A549 (cell line): ENCODE data around the gene F11R. TPM values are rescaled to one million over a fixed set of nuclear protein-coding genes. Genes with fewer than 3 reads are reported as not detected.
A peak's percentile ranks its signal among the peaks of the same experiment; 100 is the strongest.

ENCODE experiments used
- ATAC-seq, 2 experiments: fragments of 200-7000 bp in 1 of 2; fragments of >200 bp in 1 of 2; cut with Nextera tagmentation in 1 of 2; cut with Tn5 transposase in 1 of 2; 3 replicates each; pipeline versions ENCODE4 v1.8.0 to v1.9.1; 2018 to 2020; ENCODE audit warnings: mild to moderate bottlenecking in 1 of 2, moderate library complexity in 1 of 2
- CTCF ChIA-PET: fragments of 300-600 bp; sonication (Branson Sonifier 250); formaldehyde crosslinking; extraction: SDS; loops from one replicate; lab custom pipeline; 2021; ENCODE audit warnings: antibody characterized with exemption, inconsistent platforms; lab: Yijun Ruan, JAX
- POLR2A ChIA-PET: fragments of 350-600 bp; formaldehyde crosslinking; extraction: SDS; loops from one replicate; lab custom pipeline; 2021; ENCODE audit warnings: antibody characterized with exemption, inconsistent platforms; lab: Yijun Ruan, JAX
- DNase-seq, 2 experiments: peaks; one replicate each; pipeline versions ENCODE4 v3.0.0 to v3.0.0-alpha.2; 2011 to 2016; ENCODE audit warnings: low read depth in 1 of 2, low spot score in 1 of 2
- FAIRE-seq: peaks from 2 replicates; lab custom pipeline; 2011; peaks lifted over from hg19 to GRCh38; lab: Jason Lieb, UNC
- H3K27ac ChIP-seq, 2 experiments: fragments of >200 bp; sonication (Bioruptor Twin); formaldehyde crosslinking; 3 replicates each; pipeline ENCODE4 v1.5.1; 2016 to 2017
- H3K4me1 ChIP-seq: fragments of >200 bp; sonication (Bioruptor Twin); formaldehyde crosslinking; 3 replicates; pipeline ENCODE4 v1.6.1; 2016
- H3K4me2 ChIP-seq: fragments of >200 bp; sonication (Bioruptor Twin); formaldehyde crosslinking; 3 replicates; pipeline ENCODE4 v1.6.1; 2016
- H3K4me3 ChIP-seq: fragments of >200 bp; sonication (Bioruptor Twin); formaldehyde crosslinking; 3 replicates; pipeline ENCODE4 v1.5.1; 2016
- H3K9me3 ChIP-seq: fragments of >200 bp; sonication (Bioruptor Twin); formaldehyde crosslinking; 3 replicates; pipeline ENCODE4 v1.6.1; 2016
- ATOH8 ChIP-seq: fragments of 250-450 bp; sonication (Bioruptor Pico); IDR thresholded peaks from 2 replicates; pipeline ENCODE4 v1.5.0; 2020; ENCODE audit warnings: low read depth, mild to moderate bottlenecking, moderate library complexity
- CBX2 ChIP-seq: fragments of 200-600 bp; sonication (generic); IDR thresholded peaks from 2 replicates; pipeline ENCODE4 v1.6.1; 2016; ENCODE audit warnings: low read depth, mild to moderate bottlenecking, borderline replicate concordance
- CBX8 ChIP-seq: fragments of 200-600 bp; sonication (generic); IDR thresholded peaks from 2 replicates; pipeline ENCODE4 v1.6.1; 2016
- CHD4 ChIP-seq: fragments of 200-600 bp; sonication (generic); IDR thresholded peaks from 2 replicates; pipeline ENCODE4 v1.6.1; 2016; ENCODE audit warnings: antibody characterized with exemption, mild to moderate bottlenecking, borderline replicate concordance
- E2F6 ChIP-seq: IDR thresholded peaks from 2 replicates; pipeline ENCODE4 v1.6.1; 2012; ENCODE audit warnings: low read depth, borderline replicate concordance
- EHF ChIP-seq: fragments of 250-450 bp; sonication (Bioruptor Pico); IDR thresholded peaks from 2 replicates; pipeline ENCODE4 v1.5.0; 2020; ENCODE audit warnings: mild to moderate bottlenecking
- ELK1 ChIP-seq: fragments of 150-350 bp; IDR thresholded peaks from 2 replicates; pipeline ENCODE4 v1.6.1; 2014; ENCODE audit warnings: low read depth, mild to moderate bottlenecking, low read length
- EP300 ChIP-seq, 2 experiments: fragments of >200 bp; sonication (Bioruptor Twin); formaldehyde crosslinking; IDR thresholded peaks; 2 replicates in 1 of 2; 3 replicates in 1 of 2; pipeline ENCODE4 v1.6.1; 2016 to 2017
- ESRRA ChIP-seq: fragments of 150-350 bp; IDR thresholded peaks from 2 replicates; pipeline ENCODE4 v1.6.1; 2014; ENCODE audit warnings: mild to moderate bottlenecking, low read length, borderline replicate concordance
- HES2 ChIP-seq: fragments of >200 bp; sonication (Bioruptor Twin); formaldehyde crosslinking; IDR thresholded peaks from 2 replicates; pipeline ENCODE4 v1.6.1; 2016
- HEYL ChIP-seq: fragments of 250-450 bp; sonication (Bioruptor Pico); IDR thresholded peaks from 2 replicates; pipeline ENCODE4 v1.8.0; 2021; ENCODE audit warnings: mild to moderate bottlenecking, moderate library complexity
- HMGXB4 ChIP-seq: fragments of 250-450 bp; sonication (Bioruptor Pico); IDR thresholded peaks from 2 replicates; pipeline ENCODE4 v1.5.0; 2021; ENCODE audit warnings: mild to moderate bottlenecking, moderate library complexity, borderline replicate concordance
- HOXA7 ChIP-seq: fragments of 250-450 bp; sonication (Bioruptor Pico); IDR thresholded peaks from 2 replicates; pipeline ENCODE4 v1.5.0; 2020; ENCODE audit warnings: mild to moderate bottlenecking, moderate library complexity
- HOXB5 ChIP-seq: fragments of 250-450 bp; sonication (Bioruptor Pico); IDR thresholded peaks from 2 replicates; pipeline ENCODE4 v1.5.0; 2020; ENCODE audit warnings: mild to moderate bottlenecking, moderate library complexity
- KDM5A ChIP-seq: fragments of 200-600 bp; sonication (generic); IDR thresholded peaks from 2 replicates; pipeline ENCODE4 v1.6.1; 2016; ENCODE audit warnings: antibody characterized with exemption, mild to moderate bottlenecking
- MAX ChIP-seq: IDR thresholded peaks from 2 replicates; pipeline ENCODE4 v1.6.1; 2012
- MAZ ChIP-seq: fragments of 150-350 bp; IDR thresholded peaks from 2 replicates; pipeline ENCODE4 v1.6.1; 2014; ENCODE audit warnings: antibody characterized with exemption, low read depth, low read length, borderline replicate concordance
- NPAS2 ChIP-seq: fragments of 250-450 bp; sonication (Bioruptor Pico); IDR thresholded peaks from 2 replicates; pipeline ENCODE4 v1.8.0; 2022; ENCODE audit warnings: mild to moderate bottlenecking, moderate library complexity, borderline replicate concordance
- PBX3 ChIP-seq: IDR thresholded peaks from 2 replicates; pipeline ENCODE4 v1.6.1; 2012
- POLR2A ChIP-seq: IDR thresholded peaks from 2 replicates; pipeline ENCODE4 v1.6.1; 2012; ENCODE audit warnings: mild to moderate bottlenecking, low read length
- RAD21 ChIP-seq, 2 experiments: fragments of >200 bp in 1 of 2; sonication (Bioruptor Twin) in 1 of 2; formaldehyde crosslinking in 1 of 2; IDR thresholded peaks in 1 of 2; conservative IDR thresholded peaks in 1 of 2; 2 replicates in 1 of 2; 3 replicates in 1 of 2; pipeline ENCODE4 v1.6.1; 2012 to 2018; ENCODE audit warnings: inconsistent platforms in 1 of 2
- RCOR1 ChIP-seq: fragments of 150-350 bp; IDR thresholded peaks from 2 replicates; pipeline ENCODE4 v1.6.1; 2014; ENCODE audit warnings: antibody characterized with exemption, low read length, low read depth
- RFX5 ChIP-seq: fragments of 450-650 bp; IDR thresholded peaks from 2 replicates; pipeline ENCODE4 v1.7.1; 2014; ENCODE audit warnings: antibody characterized with exemption, mild to moderate bottlenecking, moderate library complexity
- TP53 ChIP-seq: fragments of 250-450 bp; sonication (Bioruptor Pico); IDR thresholded peaks from 2 replicates; pipeline ENCODE4 v1.5.0; 2021; ENCODE audit warnings: mild to moderate bottlenecking, moderate library complexity
- ZC3H11A ChIP-seq: fragments of 450-650 bp; IDR thresholded peaks from 2 replicates; pipeline ENCODE4 v1.6.1; 2014; ENCODE audit warnings: antibody characterized with exemption, mild to moderate bottlenecking
- WGBS: methylation state at CpG from one replicate; pipeline ENCODE4 v1.1.6; 2017; ENCODE audit errors: missing lambda C conversion rate; 5-methylcytosine and 5-hydroxymethylcytosine counted together
- polyA plus RNA-seq, 4 experiments: library from polyadenylated mRNA; depleted of rRNA in 3 of 4; stranded (reverse); fragments of >200 nt; fragmentation: RNase III in 1 of 4; extraction: RNeasy Plus Mini Kit Qiagen cat#74134 plus additional on column Dnase treatment in 1 of 4; gene quantifications; 2 replicates in 3 of 4; 3 replicates in 1 of 4; pipeline ENCODE4 v1.2.3, GENCODE V29; 2011 to 2017

F11R gene
- polyA plus RNA-seq, 2 of the 4 experiments (the other 2 are of a cell fraction), result 30.3 to 62.0 TPM

- 90% methylated on average over 8 of the region's 8 CpGs for WGBS
- no peaks in the 10 kb centered on the region for H3K9me3 ChIP-seq
- ChIA-PET CTCF (interaction anchor here (1.1 to 4.0 kb wide), 4 partner anchors 8 to 91 kb away, joined by 3 to 22 read pairs (median 12); no protein-coding TSS in a partner anchor), POLR2A (no interaction called here)
- H3K27ac ChIP-seq, result peak overlapping the region in 1 of 2 experiments; percentile 19; a peak in 1 of 6 replicates
- ATAC-seq, result no peak
- no peak overlapping the region for H3K4me2 ChIP-seq
- H3K4me3 ChIP-seq, result no peak overlapping the region
- FAIRE-seq, result no peak
- TF ChIP-seq KDM5A, result no peak
- no peak for TF ChIP-seq CBX8
- no peak for TF ChIP-seq NPAS2 (CRISPR knock-in tag)
- TF ChIP-seq MAZ, result no peak
- no peak for TF ChIP-seq ZC3H11A
- no peak for TF ChIP-seq TP53 (CRISPR knock-in tag)
- no peak for TF ChIP-seq HOXB5 (CRISPR knock-in tag)
- no peak for TF ChIP-seq RCOR1
- TF ChIP-seq MAX, result no peak
- TF ChIP-seq HMGXB4 (CRISPR knock-in tag), result no peak
- no peak for TF ChIP-seq RAD21 (conservative IDR thresholded peaks at IDR 0.05 in 1 of 2, IDR thresholded peaks at IDR 0.05 in 1 of 2)
- no peak for TF ChIP-seq RFX5
- TF ChIP-seq EHF, result no peak
- peaks cover 18% of the 10 kb centered on the region for H3K4me1 ChIP-seq
- no peak for DNase-seq
Measured at GRCh38 chr1:161006563-161006962, 14.4 kb downstream of the F11R start.

GRCh38 chr1:161001525-161001924, 19.4 kb downstream of the F11R start:
- CTCF ChIA-PET, result interaction anchor here (1.1 to 11.1 kb wide), 3 partner anchors 12 to 95 kb away, joined by 3 to 176 read pairs (median 34); partner anchors contain the start of genes F11R and KLHDC9
- no peak for DNase-seq
- H3K4me2 ChIP-seq, result no peak overlapping the region
- TF ChIP-seq E2F6 (no peak), HOXA7 (CRISPR knock-in tag) (no peak), CBX2 (no peak), KDM5A (no peak), CHD4 (no peak), ELK1 (no peak), ESRRA (no peak), HES2 (no peak), ATOH8 (CRISPR knock-in tag) (no peak), POLR2A (no peak), HEYL (no peak), PBX3 (no peak), EP300 (IDR thresholded peaks at IDR 0.05) (no peak)
- TF ChIP-seq, all 56 proteins: peak for 0
- Histone ChIP-seq H3K27ac (no peak overlapping the region), H3K4me3 (no peak overlapping the region), H3K4me1 (peaks cover 11% of the 10 kb centered on the region; the same call in 2 of the 3 replicates), H3K9me3 (no peaks in the 10 kb centered on the region)
- ATAC-seq (no peak), FAIRE-seq (no peak)
- POLR2A ChIA-PET, result interaction anchor here (1.5 kb wide), 1 partner anchor 44 kb away, joined by 3 read pairs; the partner anchor contains the start of gene USF1
- WGBS, result 75% methylated on average over 5 of the region's 5 CpGs
